Activated T-cell treated with anti-CD3 and anti-CD28 coated beads, Interleukin-2, amount 50 U/mL, for 72 hours (primary cell): ENCODE measurements around the gene WDR46. TPM values are rescaled to one million over a fixed set of nuclear protein-coding genes. Genes with fewer than 3 reads are reported as not detected.
A peak's percentile ranks its signal among the peaks of the same experiment; 100 is the strongest.
"Not testable (repeated sequence)": the region's sequence is repeated elsewhere in the genome, so short reads cannot be mapped to it uniquely, and the experiment has no call there.

Experiments
- ATAC-seq, 2 donors: fragments of 150-1000 bp; cut with Tn5 transposase; replicated peaks in 1 of 2; 2 replicates each; pipeline ENCODE4 v1.10.0; 2021; ENCODE audit warnings: moderate library complexity in 2 of 2, mild to moderate bottlenecking in 1 of 2
- DNase-seq, 2 donors: peaks; one replicate each; pipeline ENCODE4 v3.0.0; 2021 to 2022; ENCODE audit warnings: mixed read lengths in 1 of 2
- H3K27ac Mint-ChIP-seq: one replicate; pipeline ENCODE4 v1.8.0; 2022; ENCODE audit warnings: mild to moderate bottlenecking, moderate library complexity, mixed read lengths
- H3K27me3 Mint-ChIP-seq: one replicate; pipeline ENCODE4 v1.8.0; 2022; ENCODE audit warnings: low read depth, mixed read lengths
- H3K36me3 Mint-ChIP-seq, 2 donors: one replicate each; pipeline ENCODE4 v1.8.0; 2022; ENCODE audit warnings: mixed read lengths in 2 of 2, mild to moderate bottlenecking in 1 of 2; ENCODE audit not compliant: insufficient read depth in 2 of 2
- H3K4me1 Mint-ChIP-seq: one replicate; pipeline ENCODE4 v1.8.0; 2022; ENCODE audit warnings: low read depth, mixed read lengths
- H3K4me3 Mint-ChIP-seq, 2 donors: one replicate each; pipeline ENCODE4 v1.8.0; 2022; ENCODE audit warnings: mild to moderate bottlenecking in 2 of 2, mixed read lengths in 2 of 2, moderate library complexity in 2 of 2
- H3K9me3 Mint-ChIP-seq, 2 donors: one replicate each; pipeline ENCODE4 v1.8.0; 2022; ENCODE audit warnings: mixed read lengths in 2 of 2
- total RNA-seq, 2 donors: library from RNA; stranded (reverse); gene quantifications; one replicate each; pipeline ENCODE4 v1.2.3, GENCODE V29; 2022

The WDR46 gene
- total RNA-seq, 2 donors from 2014 or later, result 46.6 to 54.0 TPM

DNA sequence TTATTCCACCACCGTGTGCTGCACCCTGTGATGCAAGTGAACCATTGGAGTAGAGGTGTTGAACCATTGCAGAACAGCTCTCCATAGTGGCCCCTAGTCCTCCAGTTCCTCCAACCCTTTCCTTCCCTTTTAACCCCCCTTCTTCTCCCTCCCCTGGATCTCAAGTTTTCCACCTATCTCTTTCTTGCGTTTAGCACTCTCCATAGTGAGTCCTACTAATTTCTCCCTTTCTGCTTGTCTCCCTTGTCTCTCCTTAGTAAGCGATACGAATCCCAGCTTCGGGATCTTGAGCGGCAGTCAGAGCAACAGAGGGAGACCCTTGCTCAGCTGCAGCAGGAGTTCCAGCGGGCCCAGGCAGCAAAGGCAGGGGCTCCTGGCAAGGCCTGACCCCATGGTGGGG lies 1.4 kb upstream of the WDR46 start:
- Mint-ChIP-seq H3K4me1 (peaks cover 49% of the 10 kb centered on the region), H3K9me3 (no peaks in the 10 kb centered on the region), H3K27ac (peak overlapping the region; percentile 94), H3K4me3 (peak overlapping the region; percentile 97 to 99), H3K36me3 (peaks cover 10 to 18% of the 10 kb centered on the region in 2 donors), H3K27me3 (no peaks in the 10 kb centered on the region)
- DNase-seq (no peak), ATAC-seq (no peak)

- peak overlapping the region; percentile 97 to 99 for H3K4me3 Mint-ChIP-seq
- DNase-seq, result no peak
- ATAC-seq, result peak in 1 of 2 donors; percentile 2
- H3K4me1 Mint-ChIP-seq, result peaks cover 49% of the 10 kb centered on the region
- no peaks in the 10 kb centered on the region for H3K9me3 Mint-ChIP-seq
- H3K27me3 Mint-ChIP-seq, result no peaks in the 10 kb centered on the region
- H3K27ac Mint-ChIP-seq, result peak overlapping the region; percentile 94
- peaks cover 10 to 18% of the 10 kb centered on the region in 2 donors for H3K36me3 Mint-ChIP-seq
Observed at GRCh38 chr6:33289784-33290315, 811 bp upstream of the WDR46 start.

GRCh38 chr6:33288141-33288920 lies 708 bp downstream of the WDR46 start:
- H3K9me3 Mint-ChIP-seq, result no peaks in the 10 kb centered on the region
- no peak for ATAC-seq
- no peaks in the 10 kb centered on the region for H3K27me3 Mint-ChIP-seq
- peak overlapping the region; percentile 94 for H3K27ac Mint-ChIP-seq
- peak overlapping the region; percentile 97 to 99 for H3K4me3 Mint-ChIP-seq
- no peak for DNase-seq
- H3K4me1 Mint-ChIP-seq, result peaks cover 49% of the 10 kb centered on the region
- peaks cover 10 to 15% of the 10 kb centered on the region in 2 donors for H3K36me3 Mint-ChIP-seq

DNA sequence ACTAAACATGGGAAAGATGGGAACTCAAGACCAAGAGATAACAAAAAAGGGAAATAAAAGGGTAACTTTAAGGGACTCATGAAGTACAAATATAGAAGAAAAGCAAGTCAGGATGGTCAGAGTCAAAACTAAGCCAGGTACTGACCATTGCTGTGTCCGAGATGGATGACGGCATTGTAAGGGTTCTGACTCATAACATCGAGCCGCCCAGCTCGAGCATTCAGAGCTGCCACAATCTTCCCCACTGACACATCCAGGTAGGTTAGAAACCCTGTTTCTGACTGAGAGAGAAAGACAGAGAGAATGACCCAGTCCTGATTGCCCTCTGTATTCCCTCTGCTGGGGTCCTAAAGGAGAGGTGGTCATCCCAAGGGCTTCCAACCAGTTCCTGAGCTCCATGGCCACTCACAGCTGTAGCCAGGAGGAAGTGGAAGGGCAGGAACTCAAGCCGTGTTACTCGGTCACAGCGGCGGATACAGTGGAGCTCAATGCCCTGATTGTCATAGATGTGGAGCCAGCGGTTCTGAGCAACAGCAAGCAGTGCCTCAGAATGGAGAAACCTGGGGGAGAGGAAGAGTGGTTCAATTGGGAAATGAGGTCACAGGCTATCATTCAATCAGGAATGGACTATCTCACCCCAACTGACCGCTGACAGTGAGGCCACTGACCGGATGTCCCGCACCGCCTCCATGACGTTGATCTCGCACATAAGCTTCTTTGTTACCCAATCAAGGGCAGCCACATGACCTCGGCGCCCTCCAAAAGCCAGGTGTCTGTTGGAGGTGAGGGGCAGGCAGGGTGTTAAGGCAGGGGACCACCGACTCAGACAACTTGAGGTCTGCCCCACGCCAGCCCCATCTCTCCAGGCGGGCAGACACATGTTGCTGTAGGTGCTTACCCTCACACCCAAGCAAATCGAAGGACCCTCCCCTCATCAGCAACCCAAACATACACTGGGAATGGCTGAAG lies 1.8 kb downstream of the WDR46 start:
- peaks cover 49% of the 10 kb centered on the region for H3K4me1 Mint-ChIP-seq
- H3K9me3 Mint-ChIP-seq, result no peaks in the 10 kb centered on the region
- DNase-seq, result no peak
- peak overlapping the region; percentile 97 to 99 for H3K4me3 Mint-ChIP-seq
- no peak for ATAC-seq
- H3K27ac Mint-ChIP-seq, result peak overlapping the region; percentile 51
- H3K27me3 Mint-ChIP-seq, result no peaks in the 10 kb centered on the region
- peaks cover 10 to 14% of the 10 kb centered on the region in 2 donors for H3K36me3 Mint-ChIP-seq

- H3K27ac Mint-ChIP-seq, ATAC-seq, H3K9me3 Mint-ChIP-seq, DNase-seq, H3K27me3 Mint-ChIP-seq, H3K4me3 Mint-ChIP-seq: not testable (repeated sequence)
- Mint-ChIP-seq H3K4me1 (peaks cover 37% of the 10 kb centered on the region), H3K36me3 (peaks cover 10 to 11% of the 10 kb centered on the region in 2 donors)
Observed at GRCh38 chr6:33285214-33285613, 3.8 kb downstream of the WDR46 start.

- H3K4me3 Mint-ChIP-seq, result no peak overlapping the region
- no peak for ATAC-seq
- H3K36me3 Mint-ChIP-seq, result peaks cover 0 to 8% of the 10 kb centered on the region in 2 donors
- no peaks in the 10 kb centered on the region for H3K9me3 Mint-ChIP-seq
- H3K27ac Mint-ChIP-seq, result peak overlapping the region; percentile 23
- DNase-seq, result no peak
- no peaks in the 10 kb centered on the region for H3K27me3 Mint-ChIP-seq
- peaks cover 31% of the 10 kb centered on the region for H3K4me1 Mint-ChIP-seq
Observed at GRCh38 chr6:33280539-33280938, 8.5 kb downstream of the WDR46 start.

GRCh38 chr6:33279971-33280511 lies 9.0 kb downstream of the WDR46 start:
- no peaks in the 10 kb centered on the region for H3K9me3 Mint-ChIP-seq
- H3K27ac Mint-ChIP-seq, result peak overlapping the region; percentile 18
- DNase-seq (no peak), ATAC-seq (no peak)
- H3K36me3 Mint-ChIP-seq, result peaks cover 0 to 13% of the 10 kb centered on the region in 2 donors
- no peak overlapping the region for H3K4me3 Mint-ChIP-seq
- no peaks in the 10 kb centered on the region for H3K27me3 Mint-ChIP-seq
- H3K4me1 Mint-ChIP-seq, result peaks cover 36% of the 10 kb centered on the region

DNA sequence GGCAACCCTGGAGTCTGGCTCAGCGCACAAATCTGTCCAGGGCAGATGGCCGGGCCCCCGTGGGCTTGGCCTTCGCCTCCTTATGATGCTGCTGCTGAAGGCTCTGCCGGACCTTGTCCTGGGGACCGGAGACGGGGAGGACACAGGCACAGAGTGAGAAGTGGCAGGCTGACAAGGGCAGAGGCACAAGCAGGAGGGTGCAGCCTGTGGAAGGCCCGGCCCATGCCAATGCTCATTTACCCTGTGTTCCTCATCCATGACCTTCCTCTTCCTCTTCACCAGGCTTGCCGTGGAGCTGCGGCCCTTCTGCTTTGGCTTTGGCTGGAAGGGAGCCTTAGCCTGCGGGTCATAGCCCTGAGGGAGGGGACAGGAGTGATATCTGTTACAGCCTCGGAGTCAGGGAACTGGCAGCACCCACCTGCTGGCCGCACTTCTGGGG lies 9.8 kb downstream of the WDR46 start:
- ATAC-seq (no peak), DNase-seq (no peak)
- peaks cover 44% of the 10 kb centered on the region for H3K4me1 Mint-ChIP-seq
- no peak overlapping the region for H3K4me3 Mint-ChIP-seq
- H3K36me3 Mint-ChIP-seq, result peaks cover 8 to 20% of the 10 kb centered on the region in 2 donors
- H3K27ac Mint-ChIP-seq, result no peak overlapping the region
- no peaks in the 10 kb centered on the region for H3K27me3 Mint-ChIP-seq
- H3K9me3 Mint-ChIP-seq, result no peaks in the 10 kb centered on the region

- H3K27me3 Mint-ChIP-seq, result no peaks in the 10 kb centered on the region
- H3K4me1 Mint-ChIP-seq, result peaks cover 49% of the 10 kb centered on the region
- H3K9me3 Mint-ChIP-seq, result no peaks in the 10 kb centered on the region
- DNase-seq, result no peak
- H3K4me3 Mint-ChIP-seq, result no peak overlapping the region
- peak overlapping the region; percentile 70 for H3K27ac Mint-ChIP-seq
- ATAC-seq, result no peak
- peaks cover 10 to 23% of the 10 kb centered on the region in 2 donors for H3K36me3 Mint-ChIP-seq
Observed at GRCh38 chr6:33278810-33279209, 10.2 kb downstream of the WDR46 start.

GRCh38 chr6:33278392-33278741 lies 10.7 kb downstream of the WDR46 start:
- H3K9me3 Mint-ChIP-seq, result no peaks in the 10 kb centered on the region
- peak overlapping the region; percentile 94 to 98 for H3K4me3 Mint-ChIP-seq
- peak overlapping the region; percentile 70 for H3K27ac Mint-ChIP-seq
- H3K36me3 Mint-ChIP-seq, result peaks cover 10 to 28% of the 10 kb centered on the region in 2 donors
- H3K4me1 Mint-ChIP-seq, result peaks cover 53% of the 10 kb centered on the region
- ATAC-seq (no peak), DNase-seq (no peak)
- H3K27me3 Mint-ChIP-seq, result no peaks in the 10 kb centered on the region

DNA sequence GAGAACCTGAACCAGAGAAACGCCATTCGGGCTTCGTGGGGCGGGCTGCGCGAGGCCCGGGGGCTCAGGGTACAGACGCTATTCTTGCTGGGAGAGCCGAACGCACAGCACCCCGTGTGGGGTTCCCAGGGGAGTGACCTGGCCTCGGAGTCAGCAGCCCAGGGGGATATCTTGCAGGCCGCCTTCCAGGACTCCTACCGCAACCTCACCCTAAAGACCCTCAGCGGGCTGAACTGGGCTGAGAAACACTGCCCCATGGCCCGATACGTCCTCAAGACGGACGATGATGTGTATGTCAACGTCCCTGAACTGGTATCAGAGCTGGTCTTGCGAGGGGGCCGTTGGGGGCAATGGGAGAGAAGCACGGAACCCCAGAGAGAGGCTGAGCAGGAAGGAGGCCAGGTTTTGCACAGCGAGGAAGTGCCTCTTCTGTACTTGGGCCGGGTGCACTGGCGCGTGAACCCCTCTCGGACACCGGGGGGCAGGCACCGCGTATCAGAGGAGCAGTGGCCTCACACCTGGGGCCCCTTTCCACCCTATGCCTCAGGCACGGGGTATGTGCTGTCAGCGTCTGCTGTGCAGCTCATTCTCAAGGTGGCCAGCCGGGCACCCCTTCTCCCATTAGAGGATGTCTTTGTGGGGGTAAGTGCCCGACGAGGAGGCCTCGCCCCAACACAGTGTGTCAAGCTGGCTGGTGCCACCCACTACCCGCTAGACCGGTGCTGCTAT lies 11.2 kb downstream of the WDR46 start:
- H3K27ac Mint-ChIP-seq, result peak overlapping the region; percentile 89
- ATAC-seq (peak; percentile 5 to 10), DNase-seq (peak; percentile 44 to 45)

More for the DNA sequence above, 11.2 kb downstream of the WDR46 start:
- Mint-ChIP-seq H3K4me1 (peaks cover 57% of the 10 kb centered on the region), H3K4me3 (peak overlapping the region; percentile 94 to 98), H3K27me3 (no peaks in the 10 kb centered on the region), H3K36me3 (peaks cover 16 to 33% of the 10 kb centered on the region in 2 donors), H3K9me3 (no peaks in the 10 kb centered on the region)
